Measurements from ENCODE around the gene KDM4C.

DNA sequence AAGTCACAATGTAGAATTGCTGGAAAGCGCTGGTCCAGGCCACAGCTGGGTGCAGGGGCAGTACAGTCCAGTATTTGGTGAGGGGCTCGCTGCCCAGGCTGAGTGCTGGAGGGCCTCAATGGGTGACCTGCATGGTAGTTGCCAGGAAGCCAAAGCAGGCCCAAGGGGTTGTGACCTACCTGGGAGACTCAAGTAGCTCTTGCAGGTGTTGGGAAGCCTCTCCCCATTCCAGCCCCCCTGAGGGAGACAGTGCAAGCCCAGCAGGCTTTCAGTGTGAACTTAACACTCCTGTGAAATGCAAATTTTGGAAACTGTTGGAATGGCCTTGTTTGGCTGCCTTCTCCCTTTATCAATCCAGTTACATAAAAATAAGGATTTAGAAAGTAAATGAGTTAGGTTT, 13.9 kb downstream of the KDM4C start:
- TF ChIP-seq KDM5B (CRISPR knock-in tag; IDR thresholded peaks at IDR 0.05; ENCODE audit: borderline replicate concordance), result no peak
- TF ChIP-seq NFIC (IDR thresholded peaks at IDR 0.05; ENCODE audit: low read length), result no peak
- no peak for TF ChIP-seq FOXM1 (CRISPR knock-in tag; IDR thresholded peaks at IDR 0.05)
- TF ChIP-seq, protein P1, sequence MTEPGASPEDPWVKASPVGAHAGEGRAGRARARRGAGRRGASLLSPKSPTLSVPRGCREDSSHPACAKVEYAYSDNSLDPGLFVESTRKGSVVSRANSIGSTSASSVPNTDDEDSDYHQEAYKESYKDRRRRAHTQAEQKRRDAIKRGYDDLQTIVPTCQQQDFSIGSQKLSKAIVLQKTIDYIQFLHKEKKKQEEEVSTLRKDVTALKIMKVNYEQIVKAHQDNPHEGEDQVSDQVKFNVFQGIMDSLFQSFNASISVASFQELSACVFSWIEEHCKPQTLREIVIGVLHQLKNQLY (CRISPR knock-in tag; IDR thresholded peaks at IDR 0.05), result no peak
- TF ChIP-seq ZNF75D (CRISPR knock-in tag; IDR thresholded peaks at IDR 0.05; ENCODE audit: borderline replicate concordance), result no peak
- TF ChIP-seq, protein P2, sequence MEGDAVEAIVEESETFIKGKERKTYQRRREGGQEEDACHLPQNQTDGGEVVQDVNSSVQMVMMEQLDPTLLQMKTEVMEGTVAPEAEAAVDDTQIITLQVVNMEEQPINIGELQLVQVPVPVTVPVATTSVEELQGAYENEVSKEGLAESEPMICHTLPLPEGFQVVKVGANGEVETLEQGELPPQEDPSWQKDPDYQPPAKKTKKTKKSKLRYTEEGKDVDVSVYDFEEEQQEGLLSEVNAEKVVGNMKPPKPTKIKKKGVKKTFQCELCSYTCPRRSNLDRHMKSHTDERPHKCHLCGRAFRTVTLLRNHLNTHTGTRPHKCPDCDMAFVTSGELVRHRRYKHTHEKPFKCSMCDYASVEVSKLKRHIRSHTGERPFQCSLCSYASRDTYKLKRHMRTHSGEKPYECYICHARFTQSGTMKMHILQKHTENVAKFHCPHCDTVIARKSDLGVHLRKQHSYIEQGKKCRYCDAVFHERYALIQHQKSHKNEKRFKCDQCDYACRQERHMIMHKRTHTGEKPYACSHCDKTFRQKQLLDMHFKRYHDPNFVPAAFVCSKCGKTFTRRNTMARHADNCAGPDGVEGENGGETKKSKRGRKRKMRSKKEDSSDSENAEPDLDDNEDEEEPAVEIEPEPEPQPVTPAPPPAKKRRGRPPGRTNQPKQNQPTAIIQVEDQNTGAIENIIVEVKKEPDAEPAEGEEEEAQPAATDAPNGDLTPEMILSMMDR (CRISPR knock-in tag; IDR thresholded peaks at IDR 0.05), result no peak
- no peak for TF ChIP-seq ZNF549 (CRISPR knock-in tag; IDR thresholded peaks at IDR 0.05)
- no peak for TF ChIP-seq SMAD1 (CRISPR knock-in tag; IDR thresholded peaks at IDR 0.05; ENCODE audit: borderline replicate concordance, low read depth)
- TF ChIP-seq, protein P3, sequence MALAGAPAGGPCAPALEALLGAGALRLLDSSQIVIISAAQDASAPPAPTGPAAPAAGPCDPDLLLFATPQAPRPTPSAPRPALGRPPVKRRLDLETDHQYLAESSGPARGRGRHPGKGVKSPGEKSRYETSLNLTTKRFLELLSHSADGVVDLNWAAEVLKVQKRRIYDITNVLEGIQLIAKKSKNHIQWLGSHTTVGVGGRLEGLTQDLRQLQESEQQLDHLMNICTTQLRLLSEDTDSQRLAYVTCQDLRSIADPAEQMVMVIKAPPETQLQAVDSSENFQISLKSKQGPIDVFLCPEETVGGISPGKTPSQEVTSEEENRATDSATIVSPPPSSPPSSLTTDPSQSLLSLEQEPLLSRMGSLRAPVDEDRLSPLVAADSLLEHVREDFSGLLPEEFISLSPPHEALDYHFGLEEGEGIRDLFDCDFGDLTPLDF (CRISPR knock-in tag; IDR thresholded peaks at IDR 0.05), result no peak
- no peak for TF ChIP-seq NR2F6 (IDR thresholded peaks at IDR 0.05)
- no peak for TF ChIP-seq NR2F6 (CRISPR knock-in tag; IDR thresholded peaks at IDR 0.05)
